Measurements from ENCODE around the gene TXNDC12.
"Not testable (repeated sequence)": the region's sequence is repeated elsewhere in the genome, so short reads cannot be mapped to it uniquely, and the experiment has no call there.

The TXNDC12 gene

DNA sequence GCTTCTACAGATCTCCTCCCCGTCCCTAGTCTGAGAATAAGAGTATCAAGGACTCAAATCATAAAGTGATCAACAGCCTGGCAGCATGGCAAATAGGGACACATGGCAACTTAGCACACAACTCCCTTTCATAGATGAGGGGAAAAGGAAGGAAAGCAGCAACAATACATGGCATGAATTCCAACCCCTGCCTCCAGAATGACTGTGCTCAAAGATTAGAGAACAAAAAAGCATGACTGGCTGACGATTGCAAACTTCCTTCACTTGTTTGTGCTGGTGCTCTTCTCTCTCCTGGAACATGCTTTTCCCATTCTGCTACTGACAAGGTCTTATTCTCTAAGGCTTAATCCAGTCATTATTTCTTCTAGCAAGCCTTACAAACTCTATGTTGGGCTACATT is 32.9 kb downstream of the TXNDC12 start:
- TF ChIP-seq, protein P1, sequence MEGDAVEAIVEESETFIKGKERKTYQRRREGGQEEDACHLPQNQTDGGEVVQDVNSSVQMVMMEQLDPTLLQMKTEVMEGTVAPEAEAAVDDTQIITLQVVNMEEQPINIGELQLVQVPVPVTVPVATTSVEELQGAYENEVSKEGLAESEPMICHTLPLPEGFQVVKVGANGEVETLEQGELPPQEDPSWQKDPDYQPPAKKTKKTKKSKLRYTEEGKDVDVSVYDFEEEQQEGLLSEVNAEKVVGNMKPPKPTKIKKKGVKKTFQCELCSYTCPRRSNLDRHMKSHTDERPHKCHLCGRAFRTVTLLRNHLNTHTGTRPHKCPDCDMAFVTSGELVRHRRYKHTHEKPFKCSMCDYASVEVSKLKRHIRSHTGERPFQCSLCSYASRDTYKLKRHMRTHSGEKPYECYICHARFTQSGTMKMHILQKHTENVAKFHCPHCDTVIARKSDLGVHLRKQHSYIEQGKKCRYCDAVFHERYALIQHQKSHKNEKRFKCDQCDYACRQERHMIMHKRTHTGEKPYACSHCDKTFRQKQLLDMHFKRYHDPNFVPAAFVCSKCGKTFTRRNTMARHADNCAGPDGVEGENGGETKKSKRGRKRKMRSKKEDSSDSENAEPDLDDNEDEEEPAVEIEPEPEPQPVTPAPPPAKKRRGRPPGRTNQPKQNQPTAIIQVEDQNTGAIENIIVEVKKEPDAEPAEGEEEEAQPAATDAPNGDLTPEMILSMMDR (IDR thresholded peaks at IDR 0.05; ENCODE audit: low read depth, low read length, missing control alignments) = no peak
- in situ Hi-C loops (cut with HindIII; ENCODE audit: low pct_ligation_motif_present, low sequenced_read_pairs) = no loop called here
- no peak for DNase-seq
- Histone ChIP-seq H3K36me3 (replicated peaks) (peaks cover 31% of the 10 kb centered on the region), H3K27me3 (replicated peaks) (no peaks in the 10 kb centered on the region), H3K27ac (no peak overlapping the region), H3K4me3 (ENCODE audit: low read depth, low read length) (no peak overlapping the region)

GRCh38 chr1:52008071-52008809 is 46.8 kb downstream of the TXNDC12 start:
- H3K36me3 ChIP-seq (replicated peaks) = no peaks in the 10 kb centered on the region
- TF ChIP-seq, protein P1 (IDR thresholded peaks at IDR 0.05; ENCODE audit: low read depth, low read length, missing control alignments) = no peak
- no peak overlapping the region for H3K27ac ChIP-seq
- in situ Hi-C loops (cut with HindIII; ENCODE audit: low pct_ligation_motif_present, low sequenced_read_pairs) = no loop called here
- H3K4me3 ChIP-seq (ENCODE audit: low read depth, low read length) = no peak overlapping the region
- no peak for DNase-seq
- no peaks in the 10 kb centered on the region for H3K27me3 ChIP-seq (replicated peaks)

GRCh38 chr1:52007215-52008002 is 47.6 kb downstream of the TXNDC12 start:
- Histone ChIP-seq H3K4me3 (ENCODE audit: low read depth, low read length) (no peak overlapping the region), H3K27me3 (replicated peaks) (no peaks in the 10 kb centered on the region), H3K36me3 (replicated peaks) (no peaks in the 10 kb centered on the region), H3K27ac (no peak overlapping the region)
- no peak for DNase-seq
- in situ Hi-C loops (cut with HindIII; ENCODE audit: low pct_ligation_motif_present, low sequenced_read_pairs) = no loop called here
- TF ChIP-seq, protein P1 (IDR thresholded peaks at IDR 0.05; ENCODE audit: low read depth, low read length, missing control alignments) = no peak

DNA sequence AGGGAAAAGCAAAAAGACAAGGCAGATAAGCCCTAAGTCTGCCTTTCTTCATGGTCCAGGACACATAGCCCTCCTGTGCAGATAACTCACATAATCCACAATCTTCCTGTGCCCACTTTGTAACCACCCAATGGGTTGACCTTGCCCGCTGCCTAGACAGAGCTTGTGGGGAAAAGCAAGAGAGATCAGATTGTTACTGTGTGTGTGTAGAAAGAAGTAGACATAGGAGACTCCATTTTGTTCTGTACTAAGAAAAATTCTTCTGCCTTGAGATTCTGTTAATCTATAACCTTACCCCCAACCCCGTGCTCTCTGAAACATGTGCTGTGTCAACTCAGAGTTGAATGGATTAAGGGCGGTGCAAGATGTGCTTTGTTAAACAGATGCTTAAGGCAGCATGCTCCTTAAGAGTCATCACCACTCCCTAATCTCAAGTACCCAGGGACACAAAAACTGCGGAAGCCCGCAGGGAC is 48.9 kb downstream of the TXNDC12 start:
- H3K36me3 ChIP-seq (replicated peaks); H3K4me3 ChIP-seq (ENCODE audit: low read depth, low read length); H3K27me3 ChIP-seq (replicated peaks); DNase-seq; in situ Hi-C loops (cut with HindIII; ENCODE audit: low pct_ligation_motif_present, low sequenced_read_pairs): not testable (repeated sequence)
- peak overlapping the region; percentile 92 for H3K27ac ChIP-seq

DNA sequence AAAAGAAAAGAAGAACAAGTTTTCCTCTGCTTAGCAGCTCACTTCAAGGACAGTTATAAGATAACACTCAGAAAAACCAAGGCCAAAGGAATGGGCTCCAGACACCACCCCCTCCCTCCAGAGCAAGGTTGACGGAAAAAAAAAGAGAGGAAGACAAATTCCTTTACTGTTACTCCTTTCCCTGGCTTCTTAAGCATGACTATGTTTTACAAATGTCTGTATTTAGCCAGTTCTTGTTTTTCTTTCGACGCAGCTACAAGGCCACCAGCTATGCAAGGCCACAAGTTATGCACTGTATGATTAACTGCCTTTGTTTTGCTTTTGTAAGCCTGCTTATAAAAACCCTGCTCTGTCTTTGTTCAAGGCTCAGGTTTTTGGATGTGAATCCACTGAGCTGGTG is 49.4 kb downstream of the TXNDC12 start:
- in situ Hi-C loops (cut with HindIII; ENCODE audit: low pct_ligation_motif_present, low sequenced_read_pairs); H3K4me3 ChIP-seq (ENCODE audit: low read depth, low read length): not testable (repeated sequence)
- peak overlapping the region; percentile 92 for H3K27ac ChIP-seq

GRCh38 chr1:52003877-52004276 is 51.1 kb downstream of the TXNDC12 start:
- Histone ChIP-seq H3K27ac (no peak overlapping the region), H3K27me3 (replicated peaks) (no peaks in the 10 kb centered on the region), H3K36me3 (replicated peaks) (no peaks in the 10 kb centered on the region), H3K4me3 (ENCODE audit: low read depth, low read length) (no peak overlapping the region)
- TF ChIP-seq, protein P1 (IDR thresholded peaks at IDR 0.05; ENCODE audit: low read depth, low read length, missing control alignments) = no peak
- in situ Hi-C loops (cut with HindIII; ENCODE audit: low pct_ligation_motif_present, low sequenced_read_pairs) = no loop called here
- DNase-seq = no peak

More for the DNA sequence above, 49.4 kb downstream of the TXNDC12 start:
- DNase-seq = peak; percentile 93
- not testable (repeated sequence) for H3K27me3 ChIP-seq (replicated peaks); H3K36me3 ChIP-seq (replicated peaks)
